Endometrial microvascular endothelial cells (primary cell): ENCODE results near the gene KRT84. TPM values are rescaled to one million over a fixed set of nuclear protein-coding genes. Genes with fewer than 3 reads are reported as not detected.
"Not testable (repeated sequence)": the region's sequence is repeated elsewhere in the genome, so short reads cannot be mapped to it uniquely, and the experiment has no call there.

Experiments used
- in situ Hi-C: cut with HindIII; loops from 2 replicates; pipeline ENCODE4 v1.10.0; 2017; ENCODE audit warnings: low sequenced_read_pairs, low pct_unique_long_range_greater_than_20kb; ENCODE audit errors: inconsistent ontology term
- total RNA-seq: library from RNA; depleted of rRNA; stranded (reverse); fragments of >200 nt; gene quantifications from one replicate; pipeline ENCODE4 v1.2.3, GENCODE V29; 2015; ENCODE audit errors: inconsistent ontology term

KRT84 gene
- total RNA-seq, 1 donor from 2014 or later = not detected

DNA sequence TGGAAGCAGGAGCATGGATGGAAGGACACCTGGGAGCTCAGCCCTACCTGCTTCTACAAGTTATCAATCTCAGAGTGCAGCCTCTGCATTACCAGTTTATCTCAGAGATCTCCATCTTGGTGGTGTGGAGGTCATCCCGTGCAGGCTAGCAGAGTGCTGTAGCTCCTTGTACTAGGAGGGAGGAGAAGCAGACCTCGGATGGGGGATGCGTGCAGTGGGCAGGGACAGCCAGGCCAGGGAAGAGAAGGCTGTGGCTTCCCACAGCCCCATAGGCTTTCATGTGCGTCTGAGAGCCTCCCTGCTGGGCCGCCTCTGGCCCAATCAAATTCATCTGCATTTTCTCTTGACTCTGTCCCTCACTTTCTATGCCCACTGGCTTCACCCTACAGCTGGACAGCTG, 29.5 kb upstream of the KRT84 start:
- in situ Hi-C loops = no loop called here

DNA sequence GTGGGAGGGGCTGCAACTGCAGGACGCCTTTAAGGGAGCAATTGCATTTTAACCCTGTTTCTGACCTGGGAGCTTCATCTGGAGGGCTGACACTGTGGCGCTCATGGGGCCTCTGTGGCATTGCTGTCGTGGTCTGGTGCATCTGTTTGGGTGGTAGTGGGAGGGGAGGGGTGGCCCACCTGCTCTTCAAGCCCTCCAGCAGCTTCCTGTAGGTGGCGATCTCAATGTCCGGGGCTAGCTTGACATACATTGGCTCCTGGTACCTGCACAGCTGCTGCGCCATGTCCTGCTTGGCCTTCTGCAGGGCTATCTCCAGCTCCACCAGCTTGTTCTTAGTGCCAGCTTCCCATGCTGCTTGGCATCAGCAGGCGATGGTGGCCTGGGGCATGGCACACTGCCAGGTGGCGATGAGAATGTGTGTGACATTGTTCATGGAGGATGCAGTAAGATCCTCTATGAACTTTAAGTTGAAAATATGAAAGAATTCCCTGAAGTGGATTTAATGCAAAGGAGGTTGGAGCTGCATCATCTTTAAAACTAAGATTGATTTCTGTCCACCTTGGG, 28.4 kb upstream of the KRT84 start:
- in situ Hi-C loops = no loop called here

DNA sequence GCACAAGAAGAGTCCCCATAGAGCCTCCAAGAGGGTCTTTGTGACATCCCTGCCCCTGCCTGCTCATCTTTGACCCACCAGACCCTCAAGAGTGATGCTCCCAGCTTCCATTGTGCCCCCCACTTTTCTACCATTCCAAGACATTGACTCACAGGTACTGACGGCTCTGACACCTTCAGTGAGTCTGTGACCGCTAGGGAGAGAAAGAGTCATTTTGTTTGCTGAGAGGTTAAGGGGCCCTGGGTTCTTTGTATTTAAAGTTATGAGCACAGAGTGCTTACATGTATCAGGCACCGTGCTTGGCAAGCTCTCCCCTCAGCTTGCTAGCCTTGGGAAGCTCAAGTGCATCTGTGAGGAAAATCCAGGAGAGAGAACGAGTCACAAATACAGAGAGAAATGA, 27.8 kb upstream of the KRT84 start:
- in situ Hi-C loops = no loop called here

DNA sequence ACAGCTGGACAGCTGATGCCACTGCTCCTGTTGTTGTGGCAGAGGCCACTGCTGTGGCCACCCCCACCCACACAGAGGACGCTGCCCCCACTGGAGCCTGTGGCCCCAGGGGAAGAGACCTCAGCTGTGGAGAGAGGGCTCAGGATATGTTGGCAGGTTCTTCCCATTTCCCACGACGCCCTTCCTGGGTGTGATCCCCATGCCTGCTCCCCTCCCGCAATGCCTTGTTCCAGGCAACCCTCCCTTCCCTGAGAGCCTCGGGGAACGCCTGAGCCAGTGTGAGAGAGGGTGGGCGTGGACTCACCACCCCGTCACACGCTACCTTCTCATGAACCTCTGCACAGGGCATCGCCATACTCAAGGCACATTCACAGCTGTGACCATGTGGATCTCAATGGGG, 26.4 kb upstream of the KRT84 start:
- in situ Hi-C loops = no loop called here

DNA sequence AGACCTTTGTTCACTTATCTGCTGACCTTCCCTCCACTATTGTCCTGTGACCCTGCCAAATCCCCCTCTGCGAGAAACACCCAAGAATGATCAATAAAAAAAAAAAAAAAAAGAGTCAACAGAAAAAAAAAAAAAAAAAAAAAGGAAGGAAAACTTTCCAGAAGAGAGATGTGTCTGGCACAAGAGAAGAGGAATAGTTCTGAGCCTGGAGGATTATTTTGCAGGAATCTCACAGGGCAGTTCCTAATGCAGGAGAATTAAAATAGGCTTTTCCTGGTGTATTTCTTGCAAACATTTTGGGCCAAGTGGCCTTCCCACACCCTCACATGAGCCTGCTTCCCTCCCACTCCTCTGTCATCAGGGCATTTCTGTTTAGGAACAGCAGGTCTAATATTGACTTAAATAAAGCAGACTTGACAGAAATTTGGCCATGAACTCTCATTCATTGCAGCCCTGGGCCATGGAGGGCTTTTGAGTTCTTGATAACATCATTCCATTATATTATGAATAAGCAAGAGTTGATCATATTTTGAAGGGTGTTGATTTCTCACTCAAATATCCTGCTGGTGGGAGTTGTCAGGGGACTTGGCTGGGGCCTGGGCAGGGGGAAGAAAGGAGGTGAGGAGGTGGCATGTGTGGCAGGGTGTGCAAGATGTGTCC, 25.3 kb upstream of the KRT84 start:
- in situ Hi-C loops = not testable (repeated sequence)

DNA sequence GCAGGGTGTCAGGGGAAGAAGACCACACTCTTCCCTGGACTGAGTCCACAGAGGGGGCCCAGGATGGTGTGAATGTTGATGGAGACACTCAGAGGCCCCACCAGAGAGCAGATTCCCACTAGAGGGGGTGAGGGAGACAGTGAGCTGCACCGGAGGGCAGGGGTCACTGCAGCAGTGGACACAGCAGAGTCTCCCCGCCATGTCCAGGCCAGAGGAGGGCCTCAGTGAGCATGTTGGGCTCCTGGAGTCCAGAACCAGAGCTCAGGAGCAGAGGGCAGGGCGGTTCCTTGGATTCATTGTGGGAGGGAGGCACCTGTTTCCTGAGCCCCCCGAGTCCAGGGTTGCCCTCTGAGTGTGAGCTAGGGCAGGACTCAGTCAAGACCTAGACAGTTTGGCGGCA, 22.5 kb upstream of the KRT84 start:
- in situ Hi-C loops = no loop called here

DNA sequence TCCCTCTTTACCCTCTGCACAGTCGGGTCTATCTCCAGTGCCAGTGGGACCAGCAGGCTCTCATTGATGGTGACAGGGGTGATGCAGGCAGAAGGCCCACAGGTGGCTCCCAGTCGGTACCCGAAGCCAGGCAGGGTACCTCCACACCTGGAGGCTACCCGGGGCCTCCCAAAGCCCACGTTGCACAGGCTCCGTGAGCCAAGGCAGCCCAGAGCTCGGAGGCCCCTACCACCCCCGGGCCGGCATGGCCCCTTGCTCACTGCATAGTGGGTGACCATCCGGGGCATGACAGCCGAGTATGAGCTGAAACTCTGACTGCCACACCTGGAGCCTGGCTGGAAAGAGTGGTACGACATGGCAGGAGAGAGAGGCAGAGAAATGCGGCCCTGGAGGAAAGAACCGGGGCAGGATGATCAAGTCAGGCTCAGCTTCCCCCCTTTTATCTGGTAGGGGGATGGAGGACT, 20.5 kb upstream of the KRT84 start, which contains the start of gene KRT82:
Gene KRT82 (minus strand): TSS at position 414 of the 464 bp plus-strand sequence. CDS start 58 bp downstream, at position 356.
- in situ Hi-C loops = no loop called here

DNA sequence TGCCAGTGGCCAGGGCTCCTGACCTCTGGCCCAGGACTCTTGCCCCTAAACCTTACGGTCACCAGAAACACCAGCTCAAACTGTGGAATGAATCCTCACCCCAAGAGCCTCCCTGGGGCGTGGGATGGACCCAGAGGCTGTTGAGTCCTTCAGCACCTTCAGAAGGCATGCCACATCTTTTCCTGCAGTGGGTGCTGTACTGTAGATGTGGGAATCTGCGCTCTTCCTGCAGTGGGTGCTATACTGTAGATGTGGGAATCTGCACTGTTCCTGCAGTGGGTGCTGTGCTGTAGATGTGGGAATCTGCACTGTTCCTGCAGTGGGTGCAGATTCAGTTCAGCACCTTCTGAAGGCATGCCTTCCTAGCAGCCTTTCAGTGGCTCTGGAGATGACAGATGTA, 19.5 kb upstream of the KRT84 start:
- in situ Hi-C loops = no loop called here

DNA sequence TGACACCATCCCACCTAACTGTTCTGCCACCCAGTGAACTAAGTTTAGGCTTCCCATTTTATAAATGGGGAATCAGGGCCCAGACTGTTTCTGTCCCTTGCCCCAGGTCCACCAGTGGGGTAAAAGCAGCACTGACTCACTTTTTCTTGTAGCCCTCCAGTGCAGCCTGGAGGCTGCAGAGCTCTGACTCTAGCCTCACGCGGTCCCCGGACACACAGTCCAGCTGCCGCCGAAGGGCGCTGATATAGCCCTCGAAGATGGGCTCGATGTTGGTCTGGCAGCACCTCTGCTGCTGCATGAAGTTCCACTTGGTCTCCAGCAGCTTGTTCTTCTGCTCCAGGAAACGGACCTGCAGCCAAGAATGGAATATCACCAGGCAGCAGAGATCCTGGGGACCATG, 18.1 kb upstream of the KRT84 start:
- in situ Hi-C loops = no loop called here

DNA sequence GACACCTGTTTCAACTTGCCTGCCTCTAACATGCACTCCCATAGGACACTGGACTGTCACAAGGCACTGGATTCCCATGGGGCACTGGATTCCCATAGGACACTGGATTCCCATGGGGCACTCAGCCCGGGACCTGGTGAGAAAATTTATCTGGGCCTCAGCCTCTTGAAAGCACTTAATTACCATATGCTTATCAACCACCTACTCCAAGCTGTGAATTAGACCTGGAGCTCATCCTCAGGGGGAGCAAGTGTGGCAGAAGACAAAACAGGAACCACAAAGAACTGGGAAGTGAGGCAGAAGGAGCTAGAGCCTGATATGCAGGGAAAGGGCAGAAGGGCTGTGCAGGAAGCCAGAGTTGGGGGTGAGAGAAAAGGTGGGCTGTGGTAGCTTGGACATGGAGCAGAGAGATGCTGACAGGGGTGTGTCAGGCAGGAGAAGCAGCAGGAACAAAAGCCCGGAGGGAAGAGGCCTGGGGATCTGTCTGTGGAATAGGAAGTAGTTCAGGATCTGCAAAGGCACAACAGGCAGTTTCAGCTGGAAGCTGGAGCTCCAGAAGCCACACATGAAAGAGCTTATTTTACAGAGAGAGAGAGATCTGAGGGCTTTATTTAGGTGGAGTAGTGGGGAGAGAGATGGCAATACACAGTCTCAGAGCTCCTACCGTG, 17.6 kb upstream of the KRT84 start:
- in situ Hi-C loops = no loop called here

DNA sequence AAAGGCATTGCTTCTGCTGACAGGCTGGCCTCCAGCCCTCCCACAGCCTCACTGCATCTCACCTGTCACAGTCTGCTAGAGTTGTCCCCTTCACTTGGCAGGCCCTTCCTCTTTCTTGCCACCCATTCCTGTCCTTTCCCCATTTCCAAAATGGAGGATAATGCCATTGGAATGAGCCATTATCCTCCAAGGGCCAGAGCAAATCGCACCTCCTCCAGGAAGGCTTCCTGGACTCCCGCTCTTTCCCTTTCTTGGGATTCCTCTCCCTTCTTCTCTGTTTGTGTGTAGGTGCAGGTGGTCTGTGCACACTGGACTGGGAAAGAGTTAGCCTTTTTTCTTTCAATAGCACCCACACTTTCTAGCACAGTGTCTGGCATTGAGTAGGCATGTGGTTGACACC, 16.9 kb upstream of the KRT84 start:
- in situ Hi-C loops = no loop called here

DNA sequence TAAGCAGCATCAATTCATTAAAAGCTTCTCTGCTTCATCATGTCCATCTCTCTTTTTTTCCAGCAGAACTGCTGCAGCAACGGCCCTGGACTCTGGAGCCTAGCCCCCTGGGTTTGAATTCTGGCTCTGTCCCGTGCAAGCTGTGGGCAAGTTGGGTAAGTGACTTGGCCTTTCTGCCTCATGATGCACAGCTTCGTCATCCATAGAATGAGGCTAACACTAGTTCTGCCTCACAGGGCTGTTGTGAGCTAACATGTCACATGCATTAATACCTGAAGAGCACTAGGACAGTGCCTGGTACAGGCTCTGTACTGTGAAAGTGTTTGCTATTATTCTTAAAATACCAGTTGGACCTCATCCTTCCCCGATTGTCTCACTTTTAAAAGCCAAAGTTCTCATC, 16.5 kb upstream of the KRT84 start:
- in situ Hi-C loops = no loop called here

DNA sequence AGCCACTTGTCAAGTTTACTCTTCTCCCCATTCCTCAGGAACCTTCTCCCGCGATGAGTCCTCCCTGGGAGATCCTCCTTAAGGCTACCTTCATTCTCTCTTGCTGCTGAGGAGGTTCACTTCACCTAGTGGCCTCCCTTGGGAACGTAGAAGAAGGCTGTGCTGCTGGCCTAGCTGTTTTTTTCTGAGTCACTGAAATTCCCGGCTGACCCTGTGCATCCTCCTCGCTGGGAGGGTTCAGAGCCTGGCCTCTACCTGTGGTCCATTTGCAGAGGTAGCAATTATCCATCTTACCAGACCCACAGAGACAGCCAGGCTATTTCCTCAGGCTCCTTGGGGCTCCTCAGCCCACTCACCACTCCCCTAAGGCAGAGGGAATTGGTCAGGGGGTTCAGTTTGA, 16.1 kb upstream of the KRT84 start:
- in situ Hi-C loops = no loop called here

DNA sequence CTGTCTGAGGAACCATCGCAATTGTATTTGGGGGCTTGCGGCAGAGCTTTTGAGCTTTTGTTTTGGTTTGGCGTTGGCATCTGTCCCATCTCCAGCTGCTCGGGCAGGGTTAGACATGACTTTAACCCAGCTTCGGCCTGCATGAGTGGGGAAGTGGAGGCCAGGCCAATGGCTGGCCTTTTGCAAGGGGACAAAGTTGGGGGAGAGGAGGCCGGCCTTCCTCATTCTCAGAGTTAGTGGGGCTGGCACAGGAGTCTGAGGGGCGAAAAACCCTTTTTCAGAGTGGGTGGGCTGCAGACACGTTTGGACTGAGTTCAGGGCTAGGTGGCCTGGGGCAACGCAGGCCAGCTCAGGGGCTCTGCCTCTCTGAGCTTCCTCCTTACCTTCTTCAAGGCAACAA, 15.5 kb upstream of the KRT84 start:
- in situ Hi-C loops = no loop called here

DNA sequence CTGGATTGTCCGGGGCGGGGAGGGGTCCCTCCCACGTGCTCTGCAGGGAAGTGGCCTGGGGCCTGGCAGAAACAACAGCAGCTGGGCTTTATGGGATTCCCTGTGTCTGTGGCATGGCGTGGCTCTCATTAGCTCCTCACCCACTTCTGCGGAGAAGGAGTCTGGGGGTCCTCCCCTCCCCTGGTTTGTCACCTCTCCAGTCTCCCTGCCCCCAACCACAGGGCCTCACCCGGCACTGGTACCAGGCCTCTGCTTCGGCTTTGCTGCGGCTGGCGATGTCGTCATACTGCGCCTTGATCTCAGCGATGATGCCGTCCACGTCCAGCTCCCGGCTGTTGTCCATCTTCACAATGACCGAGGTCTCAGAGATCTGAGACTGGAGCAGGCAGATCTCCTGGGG, 14.3 kb upstream of the KRT84 start:
- in situ Hi-C loops = no loop called here

DNA sequence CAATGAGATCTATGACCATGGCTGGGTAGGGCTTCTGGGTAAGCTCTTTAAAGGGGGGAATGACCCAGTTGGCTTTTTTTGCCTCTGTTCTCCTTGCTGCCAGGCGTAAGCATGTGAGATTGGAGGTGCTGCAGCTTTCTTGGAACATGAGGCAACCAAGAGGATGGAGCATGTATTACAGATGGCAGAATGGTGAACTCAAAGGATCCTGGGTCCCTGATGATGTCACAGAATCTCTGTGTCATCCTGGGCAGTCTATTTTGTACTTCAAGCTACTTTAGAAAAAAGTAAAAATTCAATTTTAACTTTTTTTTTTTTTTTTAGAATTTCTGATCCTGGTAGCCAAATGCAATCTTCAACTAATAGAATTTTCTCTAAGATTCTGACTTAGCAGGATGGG, 12.7 kb upstream of the KRT84 start:
- in situ Hi-C loops = no loop called here

DNA sequence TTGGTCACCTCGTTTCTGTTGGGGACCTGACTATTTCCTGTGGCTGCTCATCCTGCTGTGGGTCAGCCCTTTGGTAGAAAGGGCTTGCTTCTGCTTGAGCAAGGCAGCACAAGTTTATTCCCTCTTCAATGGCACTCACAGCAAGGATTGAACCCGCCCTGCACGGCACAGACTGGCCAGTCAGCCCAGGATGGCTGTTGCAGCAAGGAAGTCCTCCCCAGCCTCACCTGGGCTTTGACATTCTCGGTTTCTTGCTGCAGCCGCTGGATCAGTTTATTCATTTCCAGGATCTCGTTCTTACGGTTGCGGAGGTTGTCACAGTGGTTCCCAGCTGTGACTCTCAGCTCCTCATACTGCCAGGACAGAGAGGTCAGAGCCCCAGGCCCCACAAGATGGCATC, 11.2 kb upstream of the KRT84 start:
- in situ Hi-C loops = no loop called here

DNA sequence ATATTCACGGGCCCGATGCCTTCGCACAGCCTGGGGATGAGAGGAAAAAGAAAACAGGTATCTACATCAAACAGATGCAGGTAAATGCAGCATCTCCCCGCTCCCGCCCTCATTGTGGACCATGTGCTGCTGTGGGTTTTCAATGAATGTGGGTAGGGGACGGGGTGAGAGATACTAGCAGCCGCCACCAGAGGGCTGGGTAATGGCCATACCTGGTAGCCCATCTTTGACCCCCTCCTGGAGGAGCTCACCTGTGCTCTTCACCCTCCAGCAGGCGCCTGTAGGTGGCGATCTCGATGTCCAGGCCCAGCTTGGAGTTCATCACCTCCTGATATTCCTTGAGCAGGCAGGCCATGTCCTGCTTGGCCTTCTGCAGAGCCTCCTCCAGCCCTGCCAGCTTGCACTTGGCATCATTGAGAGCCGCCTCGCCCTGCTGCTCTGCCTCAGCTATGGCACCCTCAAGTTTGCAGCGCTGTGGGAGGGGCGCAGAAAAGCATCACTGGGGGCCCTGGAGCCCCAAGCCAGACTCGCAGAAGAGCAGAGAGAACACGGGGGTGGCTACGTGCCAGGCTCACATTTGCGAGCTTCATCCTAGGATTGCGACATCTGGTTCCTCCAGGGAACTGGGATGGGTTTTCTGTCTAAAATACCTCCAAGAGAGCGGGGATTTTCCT, 10.4 kb upstream of the KRT84 start:
- in situ Hi-C loops = no loop called here

DNA sequence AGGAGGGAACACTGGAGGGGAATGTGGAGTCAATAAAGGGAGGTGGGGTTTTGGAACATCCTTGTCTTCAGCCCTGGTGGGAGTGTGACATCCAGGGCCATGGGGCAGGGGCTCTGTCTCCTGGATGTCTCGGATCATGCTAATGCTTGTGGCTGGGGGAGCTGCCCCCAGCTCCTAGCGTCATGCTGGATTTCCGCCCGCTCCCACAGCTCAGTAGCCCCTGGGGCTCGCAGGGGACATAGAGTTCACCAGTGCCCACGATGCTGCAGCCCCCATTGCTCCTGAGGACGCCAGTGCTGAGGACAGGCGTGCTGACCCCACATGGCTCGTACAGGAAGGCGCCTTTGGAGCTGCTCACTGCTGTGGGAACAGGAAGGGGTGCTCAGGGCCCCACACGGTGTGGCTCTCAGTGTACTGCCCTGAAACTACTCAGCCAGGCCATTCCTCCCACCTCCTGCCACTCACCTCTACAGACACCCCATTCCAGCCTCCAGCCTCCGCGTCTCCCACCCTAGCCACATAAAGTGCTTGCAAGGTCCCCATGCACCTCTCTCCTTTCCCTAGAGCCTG, 9.5 kb upstream of the KRT84 start:
- in situ Hi-C loops = no loop called here
